PC-3 (cell line): ENCODE data around the gene E2F2. TPM values are rescaled to one million over a fixed set of nuclear protein-coding genes. Genes with fewer than 3 reads are reported as not detected.

Source experiments
- ATAC-seq: fragments of 200-7000 bp; cut with Tn5 transposase; 2 replicates; pipeline ENCODE4 v1.9.1; 2020; ENCODE audit warnings: mild to moderate bottlenecking, moderate library complexity
- BruUV-seq: library from RNA; stranded (reverse); fragments of 400-500 nt; replicated peaks from 2 replicates; lab custom pipeline; 2021; lab: Mats Ljungman, UMichigan
- CTCF ChIA-PET: fragments of 300-600 bp; sonication (Branson Sonifier 250); formaldehyde crosslinking; loops from one replicate; lab custom pipeline; 2022; ENCODE audit warnings: antibody characterized with exemption; lab: Charles Lee
- POLR2A ChIA-PET: fragments of 300-600 bp; sonication (Branson Sonifier 250); formaldehyde crosslinking; loops from one replicate; lab custom pipeline; 2022; ENCODE audit warnings: antibody characterized with exemption; ENCODE audit not compliant: unreplicated experiment; lab: Charles Lee
- DNase-seq: peaks from one replicate; pipeline ENCODE4 v3.0.0-alpha.2; 2015
- H2AFZ ChIP-seq: fragments of 300-600 bp; sonication (generic); 2 replicates; pipeline ENCODE4 v1.6.0; 2016; ENCODE audit warnings: antibody characterized with exemption, low read length
- H3F3A ChIP-seq: fragments of 300-600 bp; sonication (generic); one replicate; pipeline ENCODE4 v1.6.0; 2017; ENCODE audit warnings: antibody characterized with exemption, low read length, control low read depth, mild to moderate bottlenecking; ENCODE audit not compliant: unreplicated experiment
- H3K27ac ChIP-seq: fragments of 300-600 bp; sonication (generic); 2 replicates; pipeline ENCODE4 v1.5.1; 2016; ENCODE audit warnings: mild to moderate bottlenecking, low read length
- H3K27me3 ChIP-seq: fragments of 300-600 bp; sonication (generic); 2 replicates; pipeline ENCODE4 v1.6.1; 2016; ENCODE audit warnings: low read length, mixed read lengths
- H3K36me3 ChIP-seq: fragments of 300-600 bp; sonication (generic); 2 replicates; pipeline ENCODE4 v1.6.1; 2016; ENCODE audit warnings: low read depth, mixed run types, low read length, mixed read lengths
- H3K4me1 ChIP-seq: fragments of 300-600 bp; sonication (generic); 2 replicates; pipeline ENCODE4 v1.5.1; 2016; ENCODE audit warnings: low read length; ENCODE audit not compliant: insufficient read depth
- H3K4me2 ChIP-seq: fragments of 300-600 bp; sonication (generic); 2 replicates; pipeline ENCODE4 v1.6.0; 2016; ENCODE audit warnings: low read length
- H3K4me3 ChIP-seq: fragments of 300-600 bp; sonication (generic); 2 replicates; pipeline ENCODE4 v1.5.1; 2016; ENCODE audit warnings: mild to moderate bottlenecking, low read length, mixed read lengths
- H3K79me2 ChIP-seq: fragments of 300-600 bp; sonication (generic); 2 replicates; pipeline ENCODE4 v1.6.1; 2017; ENCODE audit warnings: low read length, mixed read lengths
- H3K9ac ChIP-seq: fragments of 300-600 bp; sonication (generic); 2 replicates; pipeline ENCODE4 v1.6.0; 2016; ENCODE audit warnings: mild to moderate bottlenecking, low read length
- H3K9me2 ChIP-seq: fragments of 300-600 bp; sonication (generic); replicated peaks from 2 replicates; pipeline ENCODE4 v1.6.1; 2016; ENCODE audit warnings: mixed run types, low read length, mixed read lengths
- H3K9me3 ChIP-seq: fragments of 300-600 bp; sonication (generic); 2 replicates; pipeline ENCODE4 v1.6.1; 2016; ENCODE audit warnings: low read length, mixed read lengths
- H4K20me1 ChIP-seq: fragments of 300-600 bp; sonication (generic); 2 replicates; pipeline ENCODE4 v1.6.1; 2016; ENCODE audit warnings: low read length, mixed read lengths
- CTCF ChIP-seq: fragments of 300-600 bp; sonication (generic); conservative IDR thresholded peaks from 2 replicates; pipeline ENCODE4 v1.5.1; 2017; ENCODE audit warnings: antibody characterized with exemption, low read depth, mild to moderate bottlenecking, low read length
- EZH2 ChIP-seq: fragments of 300-600 bp; sonication (generic); IDR thresholded peaks from one replicate; pipeline ENCODE4 v1.6.1; 2017; ENCODE audit warnings: antibody characterized with exemption, mild to moderate bottlenecking, low read length; ENCODE audit not compliant: unreplicated experiment
- EZH2phosphoT487 ChIP-seq: fragments of 300-600 bp; sonication (generic); IDR thresholded peaks from 2 replicates; pipeline ENCODE4 v1.6.1; 2018; ENCODE audit warnings: mild to moderate bottlenecking, antibody characterized with exemption, low read length, borderline replicate concordance
- intact Hi-C: fragments of 100-400 bp; cut with micrococcal nuclease; formaldehyde crosslinking; loops from 2 replicates; pipeline ENCODE4 v1.9.0; 2023
- total RNA-seq: library from RNA; depleted of rRNA; stranded (reverse); fragments of >200 nt; gene quantifications from 2 replicates; pipeline ENCODE4 v1.2.3, GENCODE V29; 2014

E2F2 gene
- total RNA-seq, 1 experiment from 2014 or later: 7.0 TPM

GRCh38 chr1:23576338-23577055 is 45.5 kb upstream of the E2F2 start:
- H3K4me1 ChIP-seq: peaks cover 23% of the 10 kb centered on the region
- peak overlapping the region; percentile 62 for H3K4me2 ChIP-seq
- H3K9me2 ChIP-seq: no peaks in the 10 kb centered on the region
- DNase-seq: no peak
- ChIA-PET CTCF (interaction anchor here (1.1 to 1.7 kb wide), 3 partner anchors 22 to 61 kb away, joined by 4 to 13 read pairs (median 5); no protein-coding TSS in a partner anchor), POLR2A (interaction anchor here (0.6 kb wide), 1 partner anchor 15 kb away, joined by 10 read pairs; no protein-coding TSS in a partner anchor)
- H3K9ac ChIP-seq: no peak overlapping the region
- no peaks in the 10 kb centered on the region for H3K9me3 ChIP-seq
- no peaks in the 10 kb centered on the region for H3K27me3 ChIP-seq
- ATAC-seq: 0 out of 2 replicates have a peak, but pooled peaks have one; percentile 32
- peak overlapping the region; percentile 65 for H2AFZ ChIP-seq
- no peaks in the 10 kb centered on the region for H4K20me1 ChIP-seq
- no peaks in the 10 kb centered on the region for H3K79me2 ChIP-seq
- no peaks in the 10 kb centered on the region for H3F3A ChIP-seq
- peak overlapping the region; percentile 77 for H3K27ac ChIP-seq
- BruUV-seq: no TSS peak
- no peak for TF ChIP-seq EZH2phosphoT487
- no peak overlapping the region for H3K4me3 ChIP-seq
- intact Hi-C loops: no loop called here
- H3K36me3 ChIP-seq: no peaks in the 10 kb centered on the region

- Histone ChIP-seq H3F3A (no peaks in the 10 kb centered on the region), H3K27ac (no peak overlapping the region), H3K79me2 (no peaks in the 10 kb centered on the region), H4K20me1 (no peaks in the 10 kb centered on the region), H3K36me3 (no peaks in the 10 kb centered on the region), H3K9ac (no peak overlapping the region), H3K4me2 (no peak overlapping the region), H3K9me2 (no peaks in the 10 kb centered on the region), H3K27me3 (no peaks in the 10 kb centered on the region), H3K4me3 (no peak overlapping the region), H3K9me3 (no peaks in the 10 kb centered on the region), H2AFZ (no peak overlapping the region), H3K4me1 (peaks cover 23% of the 10 kb centered on the region)
- TF ChIP-seq EZH2: no peak
- TF ChIP-seq CTCF: no peak
- TF ChIP-seq EZH2phosphoT487: no peak
- BruUV-seq: no TSS peak
- ATAC-seq (no peak), DNase-seq (no peak)
- ChIA-PET POLR2A (no interaction called here), CTCF (no interaction called here)
- intact Hi-C loops: no loop called here
Measured at GRCh38 chr1:23575226-23575810, 44.3 kb upstream of the E2F2 start.

- H3K27me3 ChIP-seq: no peaks in the 10 kb centered on the region
- H3K9me3 ChIP-seq: no peaks in the 10 kb centered on the region
- intact Hi-C loops: no loop called here
- H4K20me1 ChIP-seq: no peaks in the 10 kb centered on the region
- H3K4me3 ChIP-seq: no peak overlapping the region
- no peak for ATAC-seq
- DNase-seq: peak; percentile 35
- no peak overlapping the region for H3K4me2 ChIP-seq
- ChIA-PET POLR2A (no interaction called here), CTCF (no interaction called here)
- no peak for TF ChIP-seq EZH2
- no peak for TF ChIP-seq EZH2phosphoT487
- TF ChIP-seq CTCF: no peak
- no TSS peak for BruUV-seq
- no peak overlapping the region for H2AFZ ChIP-seq
- no peaks in the 10 kb centered on the region for H3K36me3 ChIP-seq
- no peaks in the 10 kb centered on the region for H3F3A ChIP-seq
- H3K79me2 ChIP-seq: no peaks in the 10 kb centered on the region
- no peaks in the 10 kb centered on the region for H3K9me2 ChIP-seq
- H3K27ac ChIP-seq: no peak overlapping the region
- no peak overlapping the region for H3K9ac ChIP-seq
- peaks cover 23% of the 10 kb centered on the region for H3K4me1 ChIP-seq
Measured at GRCh38 chr1:23574265-23574754, 43.3 kb upstream of the E2F2 start.
